HG03571 (cell line): Measurements from ENCODE around the gene PLEKHG7.

Experiments used
- ATAC-seq: cut with Tn5 transposase; IDR thresholded peaks from one replicate; pipeline ENCODE4 v1.9.1; 2021; ENCODE audit not compliant: unreplicated experiment

Gene PLEKHG7

DNA sequence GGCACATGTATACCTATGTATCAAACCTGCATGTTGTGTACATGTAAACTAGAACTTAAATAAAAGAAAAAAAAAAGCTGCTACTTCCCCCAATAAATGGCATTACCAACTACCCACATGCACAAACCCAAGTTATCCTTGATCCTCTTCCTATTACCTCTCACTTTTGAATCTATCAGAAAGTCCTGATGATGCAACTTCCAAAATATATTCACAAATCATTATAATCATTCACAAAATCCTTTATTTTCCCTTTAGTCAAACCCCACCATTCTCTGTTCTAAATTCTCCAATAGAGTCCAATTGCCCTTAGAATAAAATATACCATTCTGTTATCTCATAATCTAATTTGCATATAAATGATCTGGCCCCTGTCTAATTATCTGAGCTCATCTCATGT, 92.0 kb downstream of the PLEKHG7 start:
- no peak for ATAC-seq

- ATAC-seq, result no peak
Observed at GRCh38 chr12:92796650-92797049, 93.9 kb downstream of the PLEKHG7 start.

GRCh38 chr12:92802906-92803305, 100.1 kb downstream of the PLEKHG7 start:
- ATAC-seq, result no peak

- no peak for ATAC-seq
Observed at GRCh38 chr12:92803903-92804302, 101.1 kb downstream of the PLEKHG7 start.

- ATAC-seq, result no peak
Observed at GRCh38 chr12:92810370-92810769, 107.6 kb downstream of the PLEKHG7 start.

DNA sequence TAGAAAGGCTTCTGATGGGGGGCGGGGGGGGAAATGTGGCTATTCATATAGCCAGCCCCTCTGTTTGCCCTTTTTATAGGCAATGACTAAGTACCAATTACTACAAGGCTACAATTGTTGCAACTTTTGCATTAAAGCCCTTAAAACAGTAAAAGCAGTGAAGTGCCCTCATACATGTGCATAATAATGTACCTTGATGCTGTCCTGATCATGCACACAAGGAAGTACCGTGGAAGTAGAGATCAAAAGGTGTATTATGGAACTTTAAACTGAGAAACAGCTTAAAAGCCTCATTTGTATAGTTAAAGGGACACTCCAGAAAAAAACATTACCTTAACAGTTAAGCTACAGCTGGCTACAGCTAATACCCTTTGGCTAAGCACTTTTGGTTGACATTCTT, 111.8 kb downstream of the PLEKHG7 start:
- no peak for ATAC-seq

DNA sequence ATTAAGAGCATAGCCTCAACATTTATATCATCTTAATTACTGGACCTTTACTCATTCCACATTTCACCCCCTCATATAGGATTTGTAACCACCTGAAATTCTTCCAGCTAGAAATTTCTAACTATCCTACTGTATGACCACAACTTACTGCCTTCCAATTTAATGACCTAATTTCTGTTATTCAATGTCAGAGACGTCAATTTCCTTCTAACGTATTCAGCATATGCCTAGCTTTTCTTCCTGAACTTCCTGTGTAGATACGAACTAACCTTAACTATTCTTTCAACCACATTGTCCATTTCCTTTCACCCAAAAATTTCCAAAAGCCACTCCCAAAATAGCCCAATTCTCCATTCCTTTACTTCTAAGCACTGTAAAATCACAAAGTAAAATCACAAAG, 118.4 kb downstream of the PLEKHG7 start:
- no peak for ATAC-seq
